ENCODE results near the gene TBC1D5.
"Not testable (repeated sequence)": the region's sequence is repeated elsewhere in the genome, so short reads cannot be mapped to it uniquely, and the experiment has no call there.

- TF ChIP-seq EP300 (IDR thresholded peaks at IDR 0.05); POLR2A (IDR thresholded peaks at IDR 0.05; ENCODE audit: low read length); USF2 (IDR thresholded peaks at IDR 0.05); CEBPB (IDR thresholded peaks at IDR 0.05); EHMT2 (IDR thresholded peaks at IDR 0.05; ENCODE audit: low read depth); CHD4 (IDR thresholded peaks at IDR 0.05; ENCODE audit: borderline replicate concordance): not testable (repeated sequence)
- 0 out of 3 replicates have a peak, but pooled peaks have one; percentile 5 for TF ChIP-seq CTCF (IDR thresholded peaks at IDR 0.05)
- peak; percentile 21; the same call in 1 of the 3 replicates for TF ChIP-seq SMC3 (IDR thresholded peaks at IDR 0.05)
- TF ChIP-seq MAX (IDR thresholded peaks at IDR 0.05): peak; percentile 89
Measured at GRCh38 chr3:17692846-17693669, 49.4 kb downstream of the TBC1D5 start.

All from A549 (cell line).